Upper lobe of left lung (tissue), 4 donors: ENCODE measurements around the gene RPL7A.

Experiments
- EP300 ChIP-seq, 4 donors: sonication (generic); formaldehyde crosslinking; IDR thresholded peaks; one replicate each; pipeline ENCODE4 v1.5.1; 2017; ENCODE audit warnings: antibody characterized with exemption in 4 of 4, control low read depth in 2 of 4
- TF ChIP-seq, protein P1 (sequence below), 6 experiments: fragments of 450-650 bp in 4 of 6; fragments of 200-600 bp in 2 of 6; sonication (generic) in 2 of 6; IDR thresholded peaks; one replicate each; pipeline ENCODE4 v1.5.1; 2016 to 2019; ENCODE audit warnings: antibody characterized with exemption in 6 of 6

GRCh38 chr9:133387680-133388079 is 39.7 kb downstream of the RPL7A start:
- TF ChIP-seq, protein P1, sequence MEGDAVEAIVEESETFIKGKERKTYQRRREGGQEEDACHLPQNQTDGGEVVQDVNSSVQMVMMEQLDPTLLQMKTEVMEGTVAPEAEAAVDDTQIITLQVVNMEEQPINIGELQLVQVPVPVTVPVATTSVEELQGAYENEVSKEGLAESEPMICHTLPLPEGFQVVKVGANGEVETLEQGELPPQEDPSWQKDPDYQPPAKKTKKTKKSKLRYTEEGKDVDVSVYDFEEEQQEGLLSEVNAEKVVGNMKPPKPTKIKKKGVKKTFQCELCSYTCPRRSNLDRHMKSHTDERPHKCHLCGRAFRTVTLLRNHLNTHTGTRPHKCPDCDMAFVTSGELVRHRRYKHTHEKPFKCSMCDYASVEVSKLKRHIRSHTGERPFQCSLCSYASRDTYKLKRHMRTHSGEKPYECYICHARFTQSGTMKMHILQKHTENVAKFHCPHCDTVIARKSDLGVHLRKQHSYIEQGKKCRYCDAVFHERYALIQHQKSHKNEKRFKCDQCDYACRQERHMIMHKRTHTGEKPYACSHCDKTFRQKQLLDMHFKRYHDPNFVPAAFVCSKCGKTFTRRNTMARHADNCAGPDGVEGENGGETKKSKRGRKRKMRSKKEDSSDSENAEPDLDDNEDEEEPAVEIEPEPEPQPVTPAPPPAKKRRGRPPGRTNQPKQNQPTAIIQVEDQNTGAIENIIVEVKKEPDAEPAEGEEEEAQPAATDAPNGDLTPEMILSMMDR (IDR thresholded peaks at IDR 0.05) = no peak
- TF ChIP-seq EP300 (IDR thresholded peaks at IDR 0.05) = no peak
